CD4-positive, alpha-beta T cell treated with Interleukin-6 at 100 ng/mL for 8 hours (primary cell): ENCODE results near the gene ANHX.
A peak's percentile ranks its signal among the peaks of the same experiment; 100 is the strongest.

Experiments
- DNase-seq: peaks from one replicate; pipeline ENCODE4 v3.0.0-alpha.2; 2020; ENCODE audit warnings: mixed read lengths, low spot score

Gene ANHX

GRCh38 chr12:133203344-133204263, 32.1 kb downstream of the ANHX start:
- DNase-seq: no peak

- no peak for DNase-seq
Measured at GRCh38 chr12:133202493-133203343, 33.0 kb downstream of the ANHX start.

GRCh38 chr12:133201888-133202287, 33.8 kb downstream of the ANHX start:
- no peak for DNase-seq

GRCh38 chr12:133192847-133193246, 42.8 kb downstream of the ANHX start:
- no peak for DNase-seq

GRCh38 chr12:133190176-133190575, 45.5 kb downstream of the ANHX start:
- no peak for DNase-seq

- peak; percentile 89 for DNase-seq
Measured at GRCh38 chr12:133181238-133181959, 54.3 kb downstream of the ANHX start, which contains the start of gene ZNF268. ZNF268 (plus strand) TSS chr12:133181495; CDS start chr12:133181998, 503 bp downstream.

- no peak for DNase-seq
Measured at GRCh38 chr12:133180669-133181068, 55.0 kb downstream of the ANHX start.

GRCh38 chr12:133174901-133175300, 60.8 kb downstream of the ANHX start:
- no peak for DNase-seq

- no peak for DNase-seq
Measured at GRCh38 chr12:133172491-133172890, 63.2 kb downstream of the ANHX start.
